GM13976 (cell line): ENCODE measurements around the gene EPHA6.

Source experiments
- DNase-seq: peaks from one replicate; pipeline ENCODE4 v3.0.0; 2012; ENCODE audit warnings: low spot score
- CTCF ChIP-seq: IDR thresholded peaks from 2 replicates; pipeline ENCODE4 v1.5.1; 2012; ENCODE audit warnings: borderline replicate concordance, mild to moderate bottlenecking; ENCODE audit not compliant: insufficient read depth; ENCODE audit errors: extremely low read depth, missing control alignments, control extremely low read depth
- in situ Hi-C: fragments of 300-500 bp; cut with MboI; formaldehyde crosslinking; loops from one replicate; pipeline ENCODE4 v1.12.0; 2022; ENCODE audit warnings: low sequenced_read_pairs, mixed read lengths, inconsistent platforms; ENCODE audit not compliant: unreplicated experiment

Gene EPHA6

DNA sequence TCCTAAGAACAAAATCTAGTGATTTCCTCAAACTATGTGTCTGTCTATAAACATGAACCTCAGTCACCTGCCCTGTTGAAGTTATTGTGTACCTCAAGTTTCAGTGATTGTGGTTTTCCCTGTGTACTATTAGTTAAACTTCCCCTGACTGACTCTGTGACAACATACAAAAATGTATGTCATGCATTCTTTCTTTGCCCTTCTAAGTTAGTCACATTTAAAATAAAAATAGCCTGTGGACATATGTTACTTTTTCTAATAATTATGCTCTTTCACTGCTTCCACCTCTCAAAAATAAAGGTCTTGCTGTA lies 29.8 kb downstream of the EPHA6 start:
- in situ Hi-C loops: no loop called here
- TF ChIP-seq CTCF: no peak
- DNase-seq: no peak

DNA sequence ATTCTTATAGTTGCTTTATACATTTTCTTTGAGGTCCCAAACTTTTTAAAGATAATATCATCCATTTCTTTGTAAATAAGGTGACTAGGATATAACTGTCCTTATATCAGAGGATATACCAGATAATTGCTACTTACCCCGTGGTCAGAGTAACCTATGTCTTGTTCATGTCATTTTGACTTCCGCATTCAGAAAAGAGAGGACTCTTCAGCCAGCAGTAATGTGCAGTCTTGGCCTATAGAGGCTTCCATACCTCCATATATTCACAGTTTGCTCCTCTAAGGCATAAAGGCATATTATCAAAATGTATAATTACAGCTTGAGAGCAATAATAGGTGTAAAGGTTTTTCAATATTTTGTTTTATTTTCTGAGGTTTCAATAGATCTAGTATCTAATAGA lies 38.5 kb downstream of the EPHA6 start:
- DNase-seq: no peak
- in situ Hi-C loops: loop anchor here (25.0 kb wide), 1 partner anchor 859 kb away; no protein-coding TSS in a partner anchor
- TF ChIP-seq CTCF: no peak

DNA sequence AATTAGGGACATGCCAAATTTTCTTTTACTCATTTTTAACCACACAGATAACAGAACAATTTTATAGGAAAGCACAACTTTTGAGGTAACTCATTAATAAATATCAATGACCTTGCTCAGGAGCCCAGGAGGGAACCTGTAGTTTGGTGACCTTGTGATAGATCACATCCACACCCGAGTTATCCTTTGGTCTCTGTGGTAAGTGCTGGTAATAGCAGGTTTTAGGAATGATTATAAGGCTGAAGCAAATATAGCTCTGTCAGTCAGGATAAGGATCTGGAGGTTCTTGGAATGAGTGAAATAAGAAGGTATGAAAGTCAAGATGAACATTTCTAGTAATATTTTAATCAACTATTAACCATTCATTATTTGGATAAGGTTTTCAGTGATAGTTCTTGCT lies 46.5 kb downstream of the EPHA6 start:
- no peak for TF ChIP-seq CTCF
- in situ Hi-C loops: loop anchor here (25.0 kb wide), 1 partner anchor 851 kb away; no protein-coding TSS in a partner anchor
- no peak for DNase-seq

DNA sequence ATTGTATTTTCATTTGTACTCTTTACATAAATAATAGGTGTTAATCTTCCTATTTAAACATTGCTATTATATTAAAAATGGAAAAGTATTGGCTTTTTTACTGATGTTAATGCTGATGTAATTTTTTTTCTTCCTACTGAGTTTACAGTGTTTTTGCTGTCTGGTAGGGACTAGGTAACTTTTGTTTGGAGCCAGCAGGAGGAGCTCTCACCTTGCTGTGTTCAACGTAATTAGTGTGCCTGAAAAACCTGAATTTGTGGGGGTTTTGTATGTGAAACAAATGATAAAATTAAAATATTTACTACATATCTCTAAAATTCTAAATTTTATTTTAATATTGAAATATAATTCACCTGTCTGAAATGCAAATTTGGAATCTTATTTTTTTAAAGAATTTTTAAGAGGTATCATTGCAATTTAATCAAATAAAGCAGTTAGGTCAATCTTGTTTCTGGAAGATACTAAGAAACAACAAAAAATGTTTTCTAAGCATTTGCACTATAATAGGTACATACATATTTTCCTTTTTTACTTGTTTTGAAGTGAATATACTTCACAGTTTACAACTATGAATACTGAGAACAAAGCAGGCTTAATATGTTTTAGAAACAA lies 48.8 kb downstream of the EPHA6 start:
- in situ Hi-C loops: loop anchor here (25.0 kb wide), 1 partner anchor 849 kb away; no protein-coding TSS in a partner anchor
- TF ChIP-seq CTCF: peak; percentile 28
- peak; percentile 3 for DNase-seq

DNA sequence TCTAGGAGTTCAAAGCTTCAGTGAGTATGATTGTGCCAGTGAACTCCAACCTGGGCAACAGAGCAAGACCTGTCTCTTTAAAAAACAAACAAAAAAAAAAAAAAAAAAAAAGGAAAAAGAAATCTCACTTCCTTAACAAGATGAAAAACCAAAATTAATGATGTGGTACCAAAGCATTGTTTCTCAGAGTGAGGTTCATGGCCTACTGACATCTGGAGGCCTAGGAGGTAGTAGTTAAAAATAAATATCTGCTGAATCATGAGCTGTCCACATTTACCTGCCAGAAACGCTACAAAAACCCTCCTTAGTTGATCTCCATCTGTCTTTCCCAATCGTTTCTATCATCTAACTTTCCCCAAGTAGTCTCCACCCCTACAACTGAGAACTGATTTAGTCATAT lies 51.2 kb downstream of the EPHA6 start:
- in situ Hi-C loops: loop anchor here (25.0 kb wide), 1 partner anchor 847 kb away; no protein-coding TSS in a partner anchor
- no peak for TF ChIP-seq CTCF
- no peak for DNase-seq

DNA sequence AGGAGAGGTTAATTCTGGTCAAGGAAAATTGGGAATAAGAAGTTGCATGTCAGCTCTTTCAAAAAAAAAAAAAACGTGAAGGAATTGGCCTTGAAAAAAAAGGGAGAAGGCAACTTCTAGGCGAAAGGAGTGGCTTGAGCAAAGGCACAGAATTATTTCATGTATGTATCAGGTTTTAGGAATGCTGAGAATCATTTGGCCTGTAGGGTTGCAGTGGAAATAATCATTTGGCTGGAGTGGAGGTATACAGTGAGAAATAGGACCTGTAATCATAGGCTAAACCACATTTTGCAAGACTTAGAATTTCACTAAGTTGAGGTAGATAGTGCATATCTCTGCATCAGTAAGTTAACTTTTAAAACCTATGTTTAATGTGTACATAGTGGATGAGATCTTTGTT lies 54.9 kb downstream of the EPHA6 start:
- in situ Hi-C loops: loop anchor here (25.0 kb wide), 1 partner anchor 843 kb away; no protein-coding TSS in a partner anchor
- TF ChIP-seq CTCF: no peak
- DNase-seq: no peak
